Ramos (cell line): ENCODE results near the gene HEPHL1.
"Not testable (repeated sequence)": the region's sequence is repeated elsewhere in the genome, so short reads cannot be mapped to it uniquely, and the experiment has no call there.

ENCODE experiments used
- in situ Hi-C: fragments of 300-500 bp; cut with MboI; formaldehyde crosslinking; loops from one replicate; pipeline ENCODE4 v1.14.3; 2022; ENCODE audit warnings: low sequenced_read_pairs; ENCODE audit not compliant: unreplicated experiment

The HEPHL1 gene

GRCh38 chr11:94077552-94078293 is 56.6 kb downstream of the HEPHL1 start:
- in situ Hi-C loops = no loop called here

- in situ Hi-C loops = no loop called here
Observed at GRCh38 chr11:94084164-94084563, 63.0 kb downstream of the HEPHL1 start.

DNA sequence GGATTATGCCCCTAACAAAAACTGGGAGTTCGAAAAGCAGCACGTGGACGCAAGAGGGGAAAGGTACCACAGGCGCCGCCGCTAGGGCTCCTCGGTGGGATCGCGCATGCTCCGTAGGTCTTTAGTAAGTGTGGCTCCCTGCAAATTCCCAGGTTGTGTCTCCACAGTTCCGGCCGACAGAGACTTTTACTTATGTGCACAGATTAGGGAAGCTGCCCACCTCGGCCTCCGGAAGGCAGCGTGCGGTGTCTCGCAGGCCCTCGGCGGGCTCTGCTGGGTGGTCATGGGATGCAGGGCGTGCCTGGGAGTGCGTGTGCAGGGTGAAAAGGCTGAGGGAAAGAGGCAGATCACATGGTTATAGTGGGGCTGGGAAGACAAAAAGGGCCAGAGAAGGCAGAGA is 67.8 kb downstream of the HEPHL1 start:
- in situ Hi-C loops = no loop called here

GRCh38 chr11:94089341-94089740 is 68.2 kb downstream of the HEPHL1 start:
- in situ Hi-C loops = no loop called here

DNA sequence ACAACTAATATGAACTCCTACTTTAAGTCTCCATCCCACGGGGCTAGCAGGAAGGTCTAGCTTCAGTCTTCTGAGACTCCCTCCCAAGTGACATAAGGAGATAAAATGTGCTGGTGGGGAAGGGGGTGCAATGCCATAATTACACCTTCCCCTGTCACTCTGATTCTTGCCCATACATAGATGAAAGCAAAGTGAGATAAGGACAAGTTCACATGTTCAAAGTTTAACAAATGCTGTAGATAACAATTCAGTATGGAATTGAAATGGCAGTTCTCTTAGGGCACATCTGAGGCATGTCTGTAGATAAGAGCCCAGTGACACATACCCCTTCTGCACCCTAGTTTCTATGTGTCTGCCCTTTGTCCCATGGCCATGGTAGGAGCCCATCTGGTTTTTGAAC is 69.2 kb downstream of the HEPHL1 start:
- in situ Hi-C loops = no loop called here

DNA sequence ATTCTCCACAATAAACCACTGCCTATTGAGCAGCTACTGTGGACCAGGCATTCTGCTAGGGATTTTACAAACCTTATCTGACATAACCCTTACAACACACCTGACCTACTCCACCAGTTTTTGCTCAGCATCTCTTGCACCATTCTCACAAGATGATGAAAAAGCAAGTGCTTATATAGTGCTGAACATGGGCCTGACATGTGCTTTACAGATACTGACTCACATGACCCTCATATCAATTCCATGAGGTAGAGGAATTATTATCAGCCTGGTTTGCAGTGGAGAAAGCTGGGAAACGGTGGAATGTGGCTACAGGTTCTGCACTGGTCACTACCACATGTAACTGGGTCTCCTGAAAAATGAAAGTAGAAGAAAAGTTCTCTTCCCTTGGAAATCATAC is 69.9 kb downstream of the HEPHL1 start:
- in situ Hi-C loops = no loop called here

- in situ Hi-C loops = no loop called here
Observed at GRCh38 chr11:94100253-94100652, 79.1 kb downstream of the HEPHL1 start.

DNA sequence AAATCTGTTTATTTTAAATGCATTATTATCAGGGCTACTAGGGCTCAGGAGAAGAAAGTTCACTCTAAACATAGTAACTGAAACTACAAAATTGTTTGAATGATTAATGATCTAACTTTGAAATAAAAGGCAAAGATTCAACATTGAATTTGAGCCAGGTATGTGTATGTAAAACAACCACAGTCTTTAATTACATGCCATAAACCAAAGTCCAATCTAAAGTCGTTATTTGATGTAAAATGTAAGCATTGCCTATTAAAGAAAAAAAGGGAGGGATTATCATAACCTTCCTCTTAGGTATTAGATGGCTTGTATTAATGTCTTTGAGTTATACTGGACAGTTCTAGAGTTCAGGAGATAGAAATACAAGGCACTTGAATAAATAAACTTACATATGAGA is 82.3 kb downstream of the HEPHL1 start:
- in situ Hi-C loops = no loop called here

DNA sequence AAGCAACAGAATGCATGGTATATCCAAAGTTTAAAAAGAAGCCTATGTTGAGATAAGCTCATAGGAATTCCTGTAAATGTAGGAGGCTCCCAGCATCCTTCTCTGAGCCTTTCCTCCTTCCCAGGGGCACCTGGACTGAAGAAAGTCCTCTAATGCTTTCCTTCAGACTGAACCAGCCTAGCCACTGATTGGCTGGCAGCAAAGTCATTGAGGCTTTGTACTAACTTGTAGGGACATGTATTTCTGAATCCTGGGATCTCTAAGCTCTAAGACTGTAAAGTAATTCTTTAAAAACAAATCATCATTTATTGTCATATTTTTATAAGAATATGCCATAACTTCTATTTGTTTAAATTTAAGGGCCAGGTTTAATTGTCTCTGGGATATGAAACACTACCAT is 83.6 kb downstream of the HEPHL1 start:
- in situ Hi-C loops = no loop called here

DNA sequence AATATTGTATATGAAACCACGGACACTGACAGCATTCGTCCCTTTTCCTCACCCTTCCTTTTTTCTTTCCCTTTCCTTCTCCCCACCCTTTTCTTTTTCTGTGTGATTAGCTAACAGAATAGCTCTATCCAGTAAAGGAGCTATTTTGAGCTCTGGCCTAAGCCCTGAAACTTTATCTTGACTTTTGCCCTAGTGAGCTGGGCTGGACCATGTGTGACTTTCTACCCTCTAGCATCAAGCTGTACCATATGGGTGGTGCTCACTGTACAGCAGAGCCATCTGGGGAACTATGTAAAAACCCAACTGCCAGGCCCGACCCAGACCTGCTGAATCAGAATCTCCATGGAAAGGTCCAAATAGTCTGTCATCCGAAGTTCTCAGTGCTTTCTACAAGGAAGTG is 85.6 kb downstream of the HEPHL1 start:
- in situ Hi-C loops = no loop called here

DNA sequence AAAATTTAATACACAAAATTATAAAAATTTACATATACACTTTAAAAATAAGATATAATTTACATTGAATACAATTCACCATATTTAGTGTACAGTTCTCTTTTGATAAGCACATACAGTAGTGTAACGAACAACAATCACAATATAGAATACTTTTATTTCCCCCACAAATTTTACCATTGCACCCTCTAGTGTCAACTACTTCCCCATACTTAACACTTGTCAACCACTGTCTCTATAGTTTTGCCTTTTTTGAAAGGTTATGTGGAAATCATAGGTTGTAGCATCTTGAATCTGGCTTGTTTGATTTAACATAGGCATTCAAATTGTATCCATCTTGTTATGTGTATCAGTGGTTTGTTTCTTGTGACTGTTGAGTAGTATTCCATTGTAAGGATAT is 86.2 kb downstream of the HEPHL1 start:
- in situ Hi-C loops = no loop called here

DNA sequence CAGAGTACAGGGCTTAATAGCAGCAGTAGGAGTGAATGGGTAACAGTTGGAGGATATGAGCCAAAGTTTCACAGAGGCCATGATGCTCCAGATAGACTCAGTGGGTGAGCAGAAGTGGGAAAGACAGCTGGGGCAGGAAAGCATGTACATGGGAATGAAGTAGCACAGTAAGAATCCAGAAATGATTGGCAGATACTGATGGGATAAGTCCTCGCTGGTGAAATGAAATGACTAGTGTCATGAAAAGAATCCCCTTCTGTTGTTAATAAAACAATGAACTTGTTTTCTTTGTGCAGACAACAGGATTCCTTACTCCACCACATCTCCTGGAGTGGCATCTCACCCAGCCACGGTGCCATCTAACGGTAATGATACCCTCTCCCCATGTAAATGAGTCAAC is 90.1 kb downstream of the HEPHL1 start:
- in situ Hi-C loops = no loop called here

DNA sequence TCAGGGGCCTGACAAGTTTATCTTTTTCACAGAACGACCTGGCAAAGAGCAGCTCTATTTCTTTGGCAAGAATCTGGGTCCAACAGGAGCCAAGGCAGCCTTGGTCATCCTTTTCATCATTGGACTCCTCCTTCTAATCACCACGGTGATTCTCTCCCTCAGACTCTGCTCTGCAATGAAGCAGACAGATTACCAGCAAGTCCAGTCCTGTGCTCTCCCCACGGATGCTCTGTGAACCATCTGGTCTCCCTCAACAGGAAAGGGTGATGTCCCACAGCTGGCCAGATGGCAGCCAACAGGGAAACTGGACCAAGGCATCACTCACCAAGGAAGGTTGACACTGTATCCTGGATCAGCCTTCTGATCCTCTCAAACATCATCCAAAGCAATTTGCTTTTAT is 90.5 kb downstream of the HEPHL1 start:
- in situ Hi-C loops = no loop called here

DNA sequence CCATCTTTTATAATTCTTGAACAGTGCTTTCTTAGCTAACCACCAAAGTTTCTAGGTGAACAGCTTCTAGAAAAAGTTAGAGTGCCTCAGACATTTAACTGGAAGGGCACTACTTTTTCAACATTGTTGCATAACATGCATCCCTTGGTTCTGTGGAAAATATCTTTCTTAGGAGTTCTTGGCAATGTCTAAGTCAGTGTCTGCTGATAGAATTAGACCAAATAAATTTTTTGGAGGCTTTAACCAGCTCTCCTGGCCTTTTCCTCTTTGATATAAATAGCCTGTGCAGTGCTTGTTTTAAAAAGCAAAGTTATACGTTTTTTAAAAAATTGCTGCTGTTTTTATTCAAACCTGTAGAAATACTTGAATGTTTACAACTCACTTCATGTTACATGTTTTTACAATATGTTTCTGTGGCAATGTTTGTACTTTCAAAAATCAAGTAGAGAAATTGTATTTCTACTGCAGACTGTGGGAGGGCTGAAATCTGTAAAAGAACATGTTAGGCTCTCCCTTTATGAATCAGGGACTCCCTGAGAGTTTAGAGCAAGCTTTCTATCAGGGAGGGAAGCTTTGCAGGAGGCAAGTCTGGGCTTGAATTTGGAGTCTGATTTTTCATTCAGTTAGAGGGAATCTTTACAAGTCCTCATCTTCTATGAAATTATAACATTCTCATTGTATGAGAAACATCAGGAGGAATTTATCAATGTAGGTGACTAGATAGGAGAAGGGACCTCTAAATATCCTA is 91.2 kb downstream of the HEPHL1 start:
- in situ Hi-C loops = no loop called here

DNA sequence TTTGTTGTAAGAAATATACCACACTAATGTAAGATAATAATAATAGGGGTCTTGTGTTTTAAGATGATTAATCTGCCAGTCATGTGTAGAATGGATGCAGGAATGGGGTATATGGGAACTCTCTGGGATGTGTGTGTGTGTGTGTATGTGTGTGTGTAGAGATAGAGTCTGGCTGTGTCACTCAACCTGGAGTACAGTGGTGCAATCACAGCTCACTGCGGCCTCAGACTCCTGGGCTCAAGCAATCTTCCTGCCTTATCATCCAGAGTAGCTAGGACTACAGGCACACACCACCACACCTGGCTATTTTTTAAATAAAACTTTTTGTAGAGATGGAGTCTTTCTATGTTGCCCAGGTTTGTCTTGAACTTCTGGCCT is 96.0 kb downstream of the HEPHL1 start:
- in situ Hi-C loops = no loop called here

DNA sequence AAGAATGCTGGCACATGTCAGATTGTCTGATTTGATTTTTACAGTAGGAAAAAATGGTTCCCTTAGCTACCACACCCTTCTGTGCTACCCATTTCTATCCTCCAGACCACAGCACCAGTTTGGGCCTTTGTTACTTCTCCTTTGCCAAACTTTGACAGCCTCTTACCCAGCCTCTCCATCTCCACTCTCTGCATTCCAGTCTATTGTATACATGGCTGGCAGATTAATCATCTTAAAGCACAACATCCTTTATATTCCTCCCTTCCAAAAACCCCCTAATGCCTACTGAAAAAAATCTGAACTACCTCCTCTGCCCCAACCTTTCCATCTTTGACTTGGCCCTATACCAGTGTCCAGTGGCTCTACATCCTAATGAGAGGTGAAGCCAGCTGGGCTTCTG is 96.7 kb downstream of the HEPHL1 start:
- in situ Hi-C loops = no loop called here

DNA sequence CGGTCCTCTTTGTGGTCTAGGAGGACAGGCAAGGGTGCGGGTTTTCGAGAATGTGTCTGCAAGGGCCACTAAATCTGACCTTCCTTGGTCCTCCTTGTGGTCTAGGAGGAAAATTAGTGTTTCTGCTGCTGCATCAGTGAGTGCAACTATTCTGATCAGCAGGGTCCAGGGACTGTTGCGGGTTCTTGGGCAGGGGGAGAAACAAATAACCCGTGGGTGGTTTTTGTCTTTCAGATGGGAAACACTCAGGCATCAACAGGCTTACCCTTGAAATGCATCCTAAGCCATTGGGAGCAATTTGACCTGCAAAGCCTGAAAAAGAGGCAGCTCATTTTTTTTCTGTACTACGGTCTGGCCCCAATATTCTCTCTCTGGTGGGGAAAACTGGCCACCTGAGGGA is 98.5 kb downstream of the HEPHL1 start:
- in situ Hi-C loops = not testable (repeated sequence)

GRCh38 chr11:94120516-94120915 is 99.4 kb downstream of the HEPHL1 start:
- in situ Hi-C loops = not testable (repeated sequence)

- in situ Hi-C loops = no loop called here
Observed at GRCh38 chr11:94120946-94121345, 99.8 kb downstream of the HEPHL1 start.

DNA sequence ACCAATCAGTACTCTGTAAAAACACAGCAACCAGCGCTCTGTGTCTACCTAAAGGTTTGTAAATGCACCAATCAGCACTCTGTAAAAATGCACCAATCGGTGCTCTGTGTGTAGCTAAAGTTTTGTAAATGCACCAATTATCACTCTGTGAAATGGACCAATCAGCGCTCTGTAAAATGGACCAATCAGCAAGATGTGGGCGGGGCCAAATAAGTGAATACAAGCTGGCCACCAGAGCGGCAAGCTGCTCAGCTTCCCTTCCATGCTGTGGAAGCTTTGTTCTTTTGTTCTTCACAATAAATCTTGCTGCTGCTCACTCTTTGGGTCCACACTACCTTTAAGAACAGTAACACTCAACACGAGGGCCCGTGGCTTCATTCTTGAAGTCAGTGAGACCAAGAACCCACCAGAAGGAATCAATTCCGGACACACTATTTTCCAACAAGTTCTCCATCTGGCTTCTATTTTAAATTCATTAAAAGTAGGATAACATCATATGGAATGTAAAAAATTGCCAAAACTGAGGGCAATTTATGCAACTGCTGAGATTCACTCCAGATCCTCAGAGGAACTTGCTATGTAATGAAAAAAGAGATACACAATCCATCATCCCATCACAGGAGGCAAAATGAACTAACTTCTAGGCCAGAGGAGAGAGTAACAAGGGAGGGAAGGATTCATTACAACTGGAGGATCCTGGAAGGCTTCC is 104.4 kb downstream of the HEPHL1 start:
- in situ Hi-C loops = no loop called here

- in situ Hi-C loops = no loop called here
Observed at GRCh38 chr11:94127638-94128037, 106.5 kb downstream of the HEPHL1 start.
